Prostate gland (tissue), 2 donors: ENCODE measurements around the gene NSMCE1. TPM values are rescaled to one million over a fixed set of nuclear protein-coding genes. Genes with fewer than 3 reads are reported as not detected.

Experiments
- DNase-seq: peaks from one replicate; pipeline ENCODE4 v3.0.0-alpha.2; 2019; ENCODE audit warnings: low spot score
- H3K27ac ChIP-seq, 2 donors: fragments of 200-600 bp; sonication (generic); 2 replicates each; pipeline ENCODE4 v1.5.1; 2017 to 2019
- H3K27me3 ChIP-seq: fragments of 200-600 bp; sonication (generic); replicated peaks from 2 replicates; pipeline ENCODE4 v1.5.1; 2019; ENCODE audit not compliant: insufficient read depth
- H3K36me3 ChIP-seq, 2 donors: fragments of 200-600 bp; sonication (generic); 1 replicate in 1 of 2; 2 replicates in 1 of 2; pipeline versions ENCODE4 v1.5.1 to v1.8.1; 2017 to 2019
- H3K4me1 ChIP-seq: fragments of 200-600 bp; sonication (generic); replicated peaks from 2 replicates; pipeline ENCODE4 v1.5.1; 2019
- H3K4me3 ChIP-seq, 2 donors: fragments of 200-600 bp; sonication (generic); 2 replicates each; pipeline ENCODE4 v1.5.1; 2017 to 2019
- H3K9me3 ChIP-seq: fragments of 200-600 bp; sonication (generic); 2 replicates; pipeline ENCODE4 v1.5.1; 2017
- CTCF ChIP-seq, 4 experiments: fragments of 200-600 bp in 2 of 4; fragments of 450-650 bp in 2 of 4; sonication (generic) in 2 of 4; IDR thresholded peaks; 1 replicate in 3 of 4; 2 replicates in 1 of 4; pipeline ENCODE4 v1.5.1; 2016 to 2019; ENCODE audit warnings: antibody characterized with exemption in 4 of 4, mild to moderate bottlenecking in 2 of 4, moderate library complexity in 2 of 4
- POLR2A ChIP-seq: fragments of 450-650 bp; IDR thresholded peaks from one replicate; pipeline ENCODE4 v1.6.1; 2016; ENCODE audit warnings: antibody characterized with exemption, mild to moderate bottlenecking
- POLR2AphosphoS5 ChIP-seq: sonication (generic); formaldehyde crosslinking; IDR thresholded peaks from one replicate; pipeline ENCODE4 v1.6.1; 2017; ENCODE audit warnings: antibody characterized with exemption
- WGBS: methylation state at CpG from one replicate; pipeline ENCODE4 v1.1.5; 2018; 5-methylcytosine and 5-hydroxymethylcytosine counted together
- intact Hi-C: fragments of 100-400 bp; cut with DNase I; formaldehyde crosslinking; loops from one replicate; pipeline ENCODE4 v1.14.2; 2022
- total RNA-seq, 2 donors: library from RNA; depleted of rRNA; stranded (reverse); fragments of >200 nt; gene quantifications; one replicate each; pipeline ENCODE4 v1.1.0, GENCODE V29; 2016

The NSMCE1 gene
- total RNA-seq, 2 donors from 2014 or later, result 55.4 to 71.7 TPM

GRCh38 chr16:27242868-27243590 is 25.5 kb downstream of the NSMCE1 start:
- H3K4me1 ChIP-seq, result peaks cover 4% of the 10 kb centered on the region
- DNase-seq, result no peak

GRCh38 chr16:27242398-27242797 is 26.2 kb downstream of the NSMCE1 start:
- no peak for DNase-seq
- WGBS, result 66% methylated on average over 2 of the region's 2 CpGs
- TF ChIP-seq CTCF (IDR thresholded peaks at IDR 0.05), result no peak
- TF ChIP-seq POLR2A, result no peak
- no peak for TF ChIP-seq POLR2AphosphoS5
- intact Hi-C loops, result loop anchor here (5.0 kb wide), 2 partner anchors 75 to 90 kb away; no protein-coding TSS in a partner anchor
- Histone ChIP-seq H3K4me3 (no peak overlapping the region), H3K4me1 (peaks cover 4% of the 10 kb centered on the region), H3K36me3 (no peaks in the 10 kb centered on the region), H3K27ac (peak overlapping the region; percentile 55 to 62), H3K27me3 (no peaks in the 10 kb centered on the region), H3K9me3 (no peaks in the 10 kb centered on the region)

More at GRCh38 chr16:27242868-27243590, 25.5 kb downstream of the NSMCE1 start:
- intact Hi-C loops, result loop anchor here (5.0 kb wide), 2 partner anchors 74 to 89 kb away; no protein-coding TSS in a partner anchor
- Histone ChIP-seq H3K27me3 (no peaks in the 10 kb centered on the region), H3K4me3 (no peak overlapping the region), H3K27ac (peak overlapping the region; percentile 55 to 62), H3K36me3 (no peaks in the 10 kb centered on the region), H3K9me3 (no peaks in the 10 kb centered on the region)
- TF ChIP-seq POLR2AphosphoS5 (peak; percentile 55), POLR2A (no peak)
- 35% methylated on average over 13 of the region's 13 CpGs for WGBS

- peaks cover 4% of the 10 kb centered on the region for H3K4me1 ChIP-seq
- intact Hi-C loops, result loop anchor here (5.0 kb wide), 2 partner anchors 76 to 91 kb away; no protein-coding TSS in a partner anchor
- no peaks in the 10 kb centered on the region for H3K36me3 ChIP-seq
- no peaks in the 10 kb centered on the region for H3K9me3 ChIP-seq
- WGBS, result 72% methylated on average over 13 of the region's 13 CpGs
- H3K27me3 ChIP-seq, result no peaks in the 10 kb centered on the region
- TF ChIP-seq POLR2AphosphoS5 (no peak), CTCF (IDR thresholded peaks at IDR 0.05) (no peak), POLR2A (no peak)
- H3K4me3 ChIP-seq, result no peak overlapping the region
- DNase-seq, result no peak
- no peak overlapping the region for H3K27ac ChIP-seq
Measured at GRCh38 chr16:27241658-27242057, 26.9 kb downstream of the NSMCE1 start.

- Histone ChIP-seq H3K9me3 (no peaks in the 10 kb centered on the region), H3K27ac (no peak overlapping the region), H3K4me1 (peaks cover 4% of the 10 kb centered on the region), H3K27me3 (no peaks in the 10 kb centered on the region), H3K36me3 (no peaks in the 10 kb centered on the region), H3K4me3 (no peak overlapping the region)
- intact Hi-C loops, result loop anchor here (5.0 kb wide), 2 partner anchors 76 to 91 kb away; no protein-coding TSS in a partner anchor
- TF ChIP-seq CTCF (IDR thresholded peaks at IDR 0.05) (no peak), POLR2A (no peak), POLR2AphosphoS5 (no peak)
- WGBS, result 85% methylated on average over 6 of the region's 6 CpGs
- no peak for DNase-seq
Measured at GRCh38 chr16:27240948-27241531, 27.5 kb downstream of the NSMCE1 start.

- Histone ChIP-seq H3K27me3 (no peaks in the 10 kb centered on the region), H3K27ac (no peak overlapping the region), H3K4me3 (no peak overlapping the region), H3K9me3 (no peaks in the 10 kb centered on the region), H3K4me1 (peaks cover 10% of the 10 kb centered on the region), H3K36me3 (no peaks in the 10 kb centered on the region)
- TF ChIP-seq POLR2AphosphoS5 (no peak), POLR2A (no peak), CTCF (IDR thresholded peaks at IDR 0.05) (no peak)
- intact Hi-C loops, result loop anchor here (5.0 kb wide), 2 partner anchors 77 to 92 kb away; no protein-coding TSS in a partner anchor
- WGBS, result 95% methylated on average over 9 of the region's 9 CpGs
- DNase-seq, result no peak
Measured at GRCh38 chr16:27239906-27240655, 28.5 kb downstream of the NSMCE1 start.
